ENCODE measurements around the gene AMY1A. TPM values are rescaled to one million over a fixed set of nuclear protein-coding genes. Genes with fewer than 3 reads are reported as not detected.
"Not testable (repeated sequence)": the region's sequence is repeated elsewhere in the genome, so short reads cannot be mapped to it uniquely, and the experiment has no call there.

AMY1A gene
- total RNA-seq: not detected

- DNase-seq: not testable (repeated sequence)
Measured at GRCh38 chr1:103655460-103655859, at the start of gene AMY1A. AMY1A (plus strand) TSS chr1:103655760; CDS start chr1:103656331, 571 bp downstream.

DNA sequence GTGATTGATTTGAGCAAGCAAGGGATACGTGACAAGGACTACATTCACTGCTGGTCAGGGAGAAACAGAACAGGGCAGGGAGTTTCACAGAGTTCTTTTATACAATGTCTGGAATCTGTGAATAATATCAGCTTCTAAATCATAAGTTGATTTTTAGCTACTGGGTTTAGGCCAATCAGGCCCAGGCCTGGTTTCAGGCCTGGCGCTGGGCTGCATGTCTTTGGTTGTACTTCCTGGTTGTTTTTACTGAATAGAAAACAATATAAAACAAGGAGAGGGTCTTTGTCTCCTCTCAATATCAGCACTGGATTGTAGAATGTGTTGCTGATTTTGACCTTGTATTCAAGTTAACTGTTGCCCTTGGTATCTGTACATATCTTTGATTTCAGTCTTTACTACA lies 39.2 kb upstream of the AMY1A start:
- DNase-seq: no peak

- not testable (repeated sequence) for DNase-seq
Measured at GRCh38 chr1:103616994-103617477, 38.5 kb upstream of the AMY1A start, which contains the start of gene AMY2A. AMY2A (plus strand) TSS chr1:103617427; CDS start chr1:103617441, 14 bp downstream.

- DNase-seq: not testable (repeated sequence)
Measured at GRCh38 chr1:103627436-103627835, 28.1 kb upstream of the AMY1A start.

DNA sequence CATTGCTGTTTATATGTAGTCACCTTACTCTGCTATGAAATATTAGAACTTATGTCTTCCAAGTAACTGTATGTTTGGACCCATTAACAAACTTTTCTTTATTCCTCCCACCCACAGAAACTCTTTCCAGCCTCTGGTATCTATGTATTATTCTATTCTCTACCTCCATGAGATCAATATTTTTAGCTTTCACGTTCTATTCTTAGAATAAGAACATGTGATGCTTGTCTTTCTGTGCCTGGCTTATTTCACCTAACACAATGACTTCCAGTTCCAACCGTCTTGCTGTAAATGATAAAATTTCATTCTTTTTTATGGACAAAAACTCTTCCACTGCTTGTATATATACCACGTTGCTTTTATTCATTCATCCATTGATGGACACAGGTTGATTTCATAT lies 14.4 kb upstream of the AMY1A start:
- DNase-seq: not testable (repeated sequence)

DNA sequence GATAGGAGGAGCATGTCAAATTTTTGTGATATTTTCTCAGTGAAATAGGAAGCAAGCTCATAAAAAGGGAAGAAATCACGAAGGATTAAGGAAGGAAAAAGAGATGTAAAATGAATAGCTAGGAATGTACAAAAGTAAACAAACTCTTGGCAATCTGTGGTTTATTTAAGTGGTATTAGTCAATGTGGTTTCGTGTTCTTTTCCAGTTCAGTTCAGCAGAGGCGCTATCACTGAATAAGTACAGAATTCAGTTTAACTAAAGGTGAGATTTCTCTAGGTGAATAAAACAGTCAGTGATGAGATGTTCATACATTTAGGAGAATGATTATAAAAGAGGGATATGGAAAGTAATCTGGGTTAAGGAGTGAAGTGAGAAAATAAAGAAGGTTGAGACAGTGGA lies 11.7 kb upstream of the AMY1A start:
- DNase-seq: not testable (repeated sequence)

DNA sequence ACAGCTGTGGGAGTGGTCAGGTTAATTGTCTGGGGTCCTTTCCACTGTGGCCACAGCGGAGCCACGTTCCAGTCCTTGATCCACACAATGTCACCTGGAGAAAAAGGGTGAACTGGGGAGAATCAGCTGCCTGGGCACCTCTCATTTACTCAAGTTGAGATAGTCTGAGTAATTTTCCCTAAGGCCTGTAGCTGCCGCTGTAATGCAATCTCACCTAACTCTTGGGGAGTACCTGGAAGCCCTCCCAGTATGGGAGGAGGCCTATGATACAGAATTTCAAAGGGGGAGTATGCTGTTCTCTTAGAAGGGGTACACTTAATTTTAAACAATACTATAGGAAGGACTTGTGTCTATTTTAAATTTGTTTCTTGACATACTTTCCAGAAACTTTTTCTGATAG lies 5.3 kb upstream of the AMY1A start:
- not testable (repeated sequence) for DNase-seq

- not testable (repeated sequence) for DNase-seq
Measured at GRCh38 chr1:103650889-103651288, 4.7 kb upstream of the AMY1A start.

- not testable (repeated sequence) for DNase-seq
Measured at GRCh38 chr1:103654133-103654532, 1.4 kb upstream of the AMY1A start.

GRCh38 chr1:103676335-103676734 lies 20.8 kb downstream of the AMY1A start:
- DNase-seq: not testable (repeated sequence)

DNA sequence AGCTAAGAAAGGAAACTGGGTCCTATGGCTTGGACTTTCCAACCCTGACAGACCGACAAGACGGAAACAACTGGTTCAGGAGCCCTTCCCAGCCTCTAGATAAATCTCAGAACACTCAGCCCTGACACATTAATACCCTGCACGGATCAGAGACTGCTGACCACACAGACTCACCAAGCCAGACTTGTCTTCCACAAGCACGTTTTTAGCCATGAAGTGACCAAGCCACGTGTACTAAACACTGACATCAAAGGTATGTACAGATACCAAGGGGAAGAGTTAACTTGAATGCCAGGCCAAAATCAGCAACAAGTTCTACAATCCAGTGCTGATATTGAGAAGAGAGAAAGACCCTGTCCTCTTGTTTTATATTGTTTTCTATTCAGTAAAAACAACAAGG lies 40.5 kb downstream of the AMY1A start, which contains the start of gene AMY1B:
Gene AMY1B (minus strand): TSS at position 101 of the 400 bp plus-strand sequence. CDS start 571 bp downstream, outside the sequence.
- not testable (repeated sequence) for DNase-seq

DNA sequence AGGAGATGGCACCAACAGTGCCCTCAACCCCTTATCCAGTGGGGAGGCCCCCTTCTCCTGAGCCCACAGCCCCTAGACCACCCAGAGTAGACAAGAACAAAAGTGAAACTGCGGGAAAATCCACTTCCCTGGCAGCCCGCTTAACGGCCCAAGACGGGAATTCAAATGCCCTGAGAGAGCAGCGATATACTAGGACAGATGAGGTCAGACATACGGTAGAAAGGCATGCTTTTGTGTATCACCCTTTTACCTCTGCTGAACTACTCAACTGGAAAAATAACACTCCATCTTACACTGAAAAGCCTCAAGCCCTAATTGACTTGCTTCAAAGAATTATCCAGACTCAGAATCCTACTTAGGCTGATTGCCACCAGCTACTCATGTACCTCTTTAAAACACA lies 41.9 kb downstream of the AMY1A start:
- DNase-seq: not testable (repeated sequence)

DNA sequence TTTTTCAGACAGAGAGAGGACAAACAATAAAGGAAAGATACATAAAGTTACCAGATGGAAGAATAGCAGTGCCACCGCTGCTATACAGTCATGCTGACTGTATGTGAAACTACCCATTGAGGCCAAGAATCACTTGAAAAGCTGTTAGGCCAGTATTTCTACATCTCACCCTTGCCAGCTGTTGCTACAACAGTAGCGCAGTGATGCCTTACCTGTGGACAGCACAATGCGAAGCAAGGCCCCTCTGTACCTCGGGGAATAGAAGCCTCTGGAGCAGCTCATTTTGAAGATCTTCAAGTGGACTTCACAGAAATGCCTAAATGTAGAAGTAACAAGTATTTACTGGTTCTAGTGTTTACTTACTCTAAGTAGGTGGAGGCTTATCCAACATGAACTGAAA lies 45.1 kb downstream of the AMY1A start:
- DNase-seq: not testable (repeated sequence)

DNA sequence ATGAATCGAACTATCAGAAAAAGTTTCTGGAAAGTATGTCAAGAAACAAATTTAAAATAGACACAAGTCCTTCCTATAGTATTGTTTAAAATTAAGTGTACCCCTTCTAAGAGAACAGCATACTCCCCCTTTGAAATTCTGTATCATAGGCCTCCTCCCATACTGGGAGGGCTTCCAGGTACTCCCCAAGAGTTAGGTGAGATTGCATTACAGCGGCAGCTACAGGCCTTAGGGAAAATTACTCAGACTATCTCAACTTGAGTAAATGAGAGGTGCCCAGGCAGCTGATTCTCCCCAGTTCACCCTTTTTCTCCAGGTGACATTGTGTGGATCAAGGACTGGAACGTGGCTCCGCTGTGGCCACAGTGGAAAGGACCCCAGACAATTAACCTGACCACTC lies 45.7 kb downstream of the AMY1A start:
- DNase-seq: not testable (repeated sequence)

GRCh38 chr1:103707670-103708069 lies 52.1 kb downstream of the AMY1A start:
- not testable (repeated sequence) for DNase-seq

DNA sequence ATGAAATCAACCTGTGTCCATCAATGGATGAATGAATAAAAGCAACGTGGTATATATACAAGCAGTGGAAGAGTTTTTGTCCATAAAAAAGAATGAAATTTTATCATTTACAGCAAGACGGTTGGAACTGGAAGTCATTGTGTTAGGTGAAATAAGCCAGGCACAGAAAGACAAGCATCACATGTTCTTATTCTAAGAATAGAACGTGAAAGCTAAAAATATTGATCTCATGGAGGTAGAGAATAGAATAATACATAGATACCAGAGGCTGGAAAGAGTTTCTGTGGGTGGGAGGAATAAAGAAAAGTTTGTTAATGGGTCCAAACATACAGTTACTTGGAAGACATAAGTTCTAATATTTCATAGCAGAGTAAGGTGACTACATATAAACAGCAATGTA lies 54.8 kb downstream of the AMY1A start:
- DNase-seq: not testable (repeated sequence)

Small RNA genes within 50 kb of the gene (small RNA-seq; reads per million reads assigned to genes)
- gene AC105272.1 (ENCODE audit: low replicate concordance): not detected

Other genes with a start within 250 kb of the AMY1A start
- 21.1 TPM for gene RNPC3, start 130.1 kb upstream of the AMY1A start, total RNA-seq
- gene AMY2B, start 84.2 kb upstream of the AMY1A start, total RNA-seq: 29.7 TPM
- not detected for gene AMY2A, start 38.3 kb upstream of the AMY1A start, total RNA-seq
- not detected for gene AMY1B, start 40.5 kb downstream of the AMY1A start, total RNA-seq
- gene AMY1C, start 94.1 kb downstream of the AMY1A start, total RNA-seq: 0.21 TPM